ENCODE measurements around the gene CHST9. TPM values are rescaled to one million over a fixed set of nuclear protein-coding genes. Genes with fewer than 3 reads are reported as not detected.

The CHST9 gene
- total RNA-seq, 6 experiments from 2014 or later: 3.8 to 24.2 (median 9.8) TPM

- 67% methylated on average over 1 of the region's 1 CpG for WGBS (ENCODE audit: insufficient coverage, low coverage, low lambda C conversion rate, missing lambda C conversion rate)
Observed at GRCh38 chr18:26926066-26926675, 258.9 kb downstream of the CHST9 start.

GRCh38 chr18:26925313-26925712, 259.8 kb downstream of the CHST9 start:
- DNase-seq (no peak), ATAC-seq (no peak)
- no peaks in the 10 kb centered on the region for H3K9me3 ChIP-seq
- H3K4me3 ChIP-seq: no peak overlapping the region
- 59% methylated on average over 3 of the region's 3 CpGs for WGBS (ENCODE audit: insufficient coverage, low coverage, low lambda C conversion rate, missing lambda C conversion rate)
- no peaks in the 10 kb centered on the region for H3K27me3 ChIP-seq
- no peaks in the 10 kb centered on the region for H3K36me3 ChIP-seq
- TF ChIP-seq POLR2A (IDR thresholded peaks at IDR 0.05) (no peak), CTCF (IDR thresholded peaks at IDR 0.05) (no peak)
- H3K27ac ChIP-seq: no peak overlapping the region
- peaks cover 0 to 19% (median 3%) of the 10 kb centered on the region in 4 donors for H3K4me1 ChIP-seq
- intact Hi-C loops (cut with DNase I): no loop called here

More at GRCh38 chr18:26926066-26926675, 258.9 kb downstream of the CHST9 start:
- DNase-seq (no peak), ATAC-seq (no peak)
- intact Hi-C loops (cut with DNase I): no loop called here
- no peak overlapping the region for H3K27ac ChIP-seq
- peaks cover 0 to 10% (median 1%) of the 10 kb centered on the region in 4 donors for H3K4me1 ChIP-seq
- no peaks in the 10 kb centered on the region for H3K36me3 ChIP-seq
- H3K9me3 ChIP-seq: no peaks in the 10 kb centered on the region
- no peak for TF ChIP-seq CTCF (IDR thresholded peaks at IDR 0.05)
- no peak for TF ChIP-seq POLR2A (IDR thresholded peaks at IDR 0.05)
- H3K4me3 ChIP-seq: no peak overlapping the region
- H3K27me3 ChIP-seq: no peaks in the 10 kb centered on the region

- no peak overlapping the region for H3K27ac ChIP-seq
- H3K4me1 ChIP-seq: peaks cover 0 to 29% (median 3%) of the 10 kb centered on the region in 4 donors
- H3K9me3 ChIP-seq: no peaks in the 10 kb centered on the region
- no peak overlapping the region for H3K4me3 ChIP-seq
- DNase-seq (no peak), ATAC-seq (no peak)
- H3K27me3 ChIP-seq: no peaks in the 10 kb centered on the region
- intact Hi-C loops (cut with DNase I): no loop called here
- TF ChIP-seq POLR2A (IDR thresholded peaks at IDR 0.05) (no peak), CTCF (IDR thresholded peaks at IDR 0.05) (no peak)
- H3K36me3 ChIP-seq: no peaks in the 10 kb centered on the region
Observed at GRCh38 chr18:26922313-26922712, 262.8 kb downstream of the CHST9 start.

- Histone ChIP-seq H3K27ac (peak overlapping the region in 1 of 3 donors; percentile 20), H3K4me3 (no peak overlapping the region), H3K9me3 (no peaks in the 10 kb centered on the region), H3K27me3 (no peaks in the 10 kb centered on the region), H3K4me1 (peaks cover 0 to 23% (median 3%) of the 10 kb centered on the region in 4 donors), H3K36me3 (no peaks in the 10 kb centered on the region)
- intact Hi-C loops (cut with DNase I): no loop called here
- DNase-seq: peak; percentile 39 to 65 (median 62)
- 7% methylated on average over 4 of the region's 4 CpGs for WGBS (ENCODE audit: insufficient coverage, low coverage, low lambda C conversion rate, missing lambda C conversion rate)
- no peak for TF ChIP-seq CTCF (IDR thresholded peaks at IDR 0.05)
- TF ChIP-seq POLR2A (IDR thresholded peaks at IDR 0.05): no peak
- ATAC-seq: peak; percentile 95 to 97 (median 96)
Observed at GRCh38 chr18:26920644-26921043, 264.5 kb downstream of the CHST9 start.
